ENCODE results near the gene OAF.
"Not testable (repeated sequence)": the region's sequence is repeated elsewhere in the genome, so short reads cannot be mapped to it uniquely, and the experiment has no call there.

Gene OAF

DNA sequence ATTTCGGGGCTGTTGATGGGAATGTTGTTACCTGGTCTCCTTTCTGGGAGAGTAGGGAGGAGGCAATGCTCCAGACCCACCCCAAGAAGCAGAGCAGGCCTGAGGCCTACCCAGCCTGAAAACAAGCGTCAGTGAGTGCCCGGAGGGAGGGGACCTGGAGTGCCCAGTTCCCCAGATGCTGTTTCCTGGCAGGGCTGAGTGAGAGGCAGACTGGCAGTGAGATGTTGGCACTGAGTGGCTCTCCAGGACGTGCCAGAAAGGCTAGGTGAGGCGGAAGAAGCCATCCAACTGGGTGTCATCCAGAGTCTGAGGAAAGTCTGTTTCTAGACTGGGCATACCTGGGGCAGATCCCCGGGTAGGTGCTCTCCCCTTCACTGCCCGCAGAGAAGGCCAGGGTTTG is 30.4 kb downstream of the OAF start:
- DNase-seq (ENCODE audit: low read depth): no peak

GRCh38 chr11:120243221-120243620 is 32.4 kb downstream of the OAF start:
- DNase-seq (ENCODE audit: low read depth): no peak

DNA sequence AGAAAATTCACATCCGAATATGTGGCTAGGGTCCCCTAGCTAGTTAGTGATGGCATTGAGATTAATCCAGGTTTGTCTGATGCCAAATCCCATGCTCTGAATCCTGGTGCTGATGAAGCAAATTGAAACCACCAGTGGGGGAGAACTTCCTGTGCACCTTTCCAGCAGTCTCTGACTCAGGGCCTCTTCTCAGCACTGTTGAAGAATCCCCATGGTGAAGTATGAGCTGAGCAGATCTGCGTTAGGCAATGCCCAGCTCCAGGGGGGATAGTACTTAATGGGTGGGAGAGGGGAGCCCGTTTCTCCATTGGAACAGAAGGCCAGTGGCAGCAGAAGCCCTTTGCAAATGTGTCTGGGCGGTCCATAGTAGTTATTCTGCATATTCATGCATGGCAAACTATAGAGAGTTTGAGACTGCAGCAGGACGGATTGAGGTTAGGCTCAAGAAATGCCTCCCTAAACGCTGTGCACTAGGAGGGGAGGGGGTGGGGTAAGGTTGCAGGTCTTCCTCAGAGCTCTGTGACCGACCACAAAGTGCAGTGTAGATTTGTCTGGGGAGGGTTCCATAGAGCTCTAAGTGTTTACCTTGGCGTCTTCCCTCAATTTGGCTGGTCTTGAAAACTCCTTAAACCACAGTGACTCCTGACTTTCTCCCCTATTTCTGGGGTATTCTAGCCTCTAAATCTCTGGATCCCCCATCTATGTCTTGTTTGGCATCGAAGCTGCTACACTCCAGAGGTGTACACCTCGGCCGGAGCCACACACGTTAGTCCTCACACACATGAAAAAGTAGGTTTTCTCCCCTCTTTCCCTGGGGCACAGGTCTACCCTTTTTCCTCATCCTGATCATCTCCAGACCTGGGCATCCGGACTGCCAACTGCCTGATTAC is 33.9 kb downstream of the OAF start:
- DNase-seq (ENCODE audit: low read depth): peak; percentile 32

- no peak for DNase-seq (ENCODE audit: low read depth)
Measured at GRCh38 chr11:120245434-120245833, 34.6 kb downstream of the OAF start.

DNA sequence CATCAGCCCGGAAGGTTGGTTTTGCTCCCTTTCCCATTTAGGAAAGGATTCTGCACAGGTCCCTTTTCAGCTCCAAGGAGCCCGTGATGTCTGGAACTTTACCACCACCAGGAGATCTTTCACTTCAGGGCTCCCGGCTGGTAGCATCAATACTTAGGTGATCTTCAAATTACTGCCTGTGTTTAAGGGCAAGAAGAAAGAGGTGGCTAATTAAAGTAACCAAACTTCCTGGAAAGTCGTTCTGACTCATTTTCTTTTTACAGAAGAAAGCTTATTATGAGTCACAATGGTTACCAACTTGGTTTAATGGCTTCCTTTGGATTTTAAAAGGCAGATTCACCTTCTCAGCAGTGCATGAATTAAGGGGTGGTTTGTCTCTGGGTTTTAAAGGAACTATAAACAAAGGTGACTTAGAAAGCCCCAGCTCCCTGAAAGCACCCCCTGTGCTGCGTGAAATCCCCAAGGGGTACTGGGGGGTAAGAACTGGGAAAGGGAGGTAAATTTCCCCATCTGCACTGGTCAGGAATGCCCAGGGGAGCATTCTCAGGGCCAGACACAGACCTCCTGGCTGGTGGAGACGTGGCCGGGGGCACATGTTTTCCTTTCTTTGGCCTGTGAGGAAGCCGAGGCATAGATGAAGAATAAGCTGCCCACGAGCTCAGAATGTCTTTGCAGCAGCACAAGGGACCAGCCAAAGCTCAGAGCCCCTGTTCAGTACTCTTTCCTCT is 37.9 kb downstream of the OAF start:
- peak; percentile 39 for DNase-seq (ENCODE audit: low read depth)

DNA sequence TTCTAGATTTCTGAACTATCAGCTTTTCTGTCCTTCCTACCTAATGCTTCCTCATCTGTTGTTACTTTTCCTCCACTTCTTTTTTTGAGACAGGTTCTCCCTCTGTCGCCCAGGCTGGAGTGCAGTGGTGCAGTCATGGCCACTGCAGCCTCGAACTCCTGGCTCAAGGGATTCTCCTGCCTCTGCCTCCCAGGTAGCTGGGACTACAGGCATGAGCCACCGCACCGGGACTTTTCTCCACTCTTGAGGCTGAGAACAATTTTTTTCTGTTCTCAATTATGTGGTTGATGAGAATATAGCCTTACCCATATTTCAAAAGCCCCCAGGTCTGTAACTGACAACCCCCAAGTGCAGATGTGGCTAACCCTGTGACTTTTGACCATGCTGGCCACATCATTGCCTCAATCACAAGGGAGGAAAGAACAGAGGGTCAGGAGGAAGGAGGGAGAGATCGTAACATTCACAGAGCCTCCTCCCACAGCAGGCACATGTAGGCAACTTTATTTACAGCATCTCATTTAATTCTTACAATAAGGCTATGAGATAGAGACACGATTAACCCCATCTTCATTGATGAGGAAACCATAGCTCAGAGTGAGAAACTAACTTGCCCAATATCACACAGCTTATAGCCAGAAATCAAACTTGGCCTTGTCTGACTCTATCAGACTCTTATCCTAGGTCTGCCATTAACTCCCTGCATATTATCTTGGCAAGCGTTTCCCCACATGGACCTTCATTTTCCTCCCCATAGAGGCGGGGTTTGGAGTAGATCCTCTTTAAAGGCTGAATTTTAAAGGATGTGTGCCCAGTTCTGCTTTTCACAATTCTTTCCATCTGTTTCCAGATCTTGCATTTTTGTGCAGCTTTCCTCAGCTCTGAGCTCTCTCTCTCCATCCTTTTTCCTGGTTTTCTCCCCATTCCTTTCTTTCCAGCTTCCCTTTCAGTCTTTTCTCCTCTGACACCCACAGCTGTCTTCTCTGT is 38.7 kb downstream of the OAF start:
- no peak for DNase-seq (ENCODE audit: low read depth)

DNA sequence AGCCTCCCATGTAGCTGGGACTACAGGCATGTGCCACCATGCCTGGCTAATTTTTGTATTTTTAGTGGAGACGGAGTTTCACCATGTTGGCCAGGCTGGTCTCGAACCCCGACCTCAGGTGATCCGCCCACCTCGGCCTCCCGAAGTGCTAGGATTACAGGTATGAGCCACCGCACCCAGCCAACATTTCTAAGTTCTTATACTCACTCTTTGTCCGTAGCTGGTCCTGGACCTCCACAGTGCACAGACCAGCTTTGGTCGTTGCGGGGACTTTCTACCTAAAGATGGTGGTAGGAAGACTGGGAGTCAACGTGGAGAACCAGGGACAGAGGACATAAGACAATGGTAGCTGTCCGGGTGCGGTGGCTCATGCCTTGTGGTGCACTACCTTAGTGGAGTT is 42.5 kb downstream of the OAF start:
- DNase-seq (ENCODE audit: low read depth): not testable (repeated sequence)

- DNase-seq (ENCODE audit: low read depth): no peak
Measured at GRCh38 chr11:120254788-120255518, 44.1 kb downstream of the OAF start.

DNA sequence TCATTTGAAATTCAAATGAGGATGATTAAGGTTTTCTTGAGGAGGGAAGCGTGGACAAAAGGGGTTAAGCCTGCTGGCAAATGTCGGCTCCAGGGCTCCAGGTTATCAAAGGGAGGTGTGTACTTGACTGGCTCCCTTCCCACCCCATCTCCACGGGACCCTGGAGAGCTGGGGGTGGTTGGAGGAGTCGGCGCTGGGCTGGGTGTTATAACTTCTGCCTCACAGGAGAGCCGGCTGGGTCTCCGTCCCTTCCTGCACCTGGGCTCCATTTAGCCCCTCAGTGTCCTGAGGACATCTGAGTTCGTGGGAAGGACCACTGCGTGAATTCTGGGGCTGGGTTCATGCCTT is 44.7 kb downstream of the OAF start:
- DNase-seq (ENCODE audit: low read depth): no peak

GRCh38 chr11:120256178-120256577 is 45.3 kb downstream of the OAF start:
- DNase-seq (ENCODE audit: low read depth): no peak

DNA sequence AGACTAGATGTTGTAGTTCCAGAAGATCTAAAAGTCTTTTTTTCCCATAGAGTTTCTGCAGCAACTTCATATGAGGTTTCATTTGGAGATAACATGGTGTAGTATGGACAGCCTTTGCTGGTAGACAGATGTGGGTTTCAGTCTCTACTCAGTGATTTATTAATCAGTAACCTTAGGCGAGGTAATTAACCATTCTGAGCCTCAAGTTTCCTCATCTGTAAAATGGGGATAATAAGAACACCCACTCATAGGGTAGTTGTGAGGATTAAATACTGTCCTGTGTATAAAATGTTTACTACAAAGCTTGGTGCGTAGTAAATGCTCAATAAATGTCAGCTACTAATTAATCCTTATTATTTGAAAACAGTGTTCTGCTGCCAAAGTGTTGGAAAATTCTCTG is 45.9 kb downstream of the OAF start:
- DNase-seq (ENCODE audit: low read depth): no peak

DNA sequence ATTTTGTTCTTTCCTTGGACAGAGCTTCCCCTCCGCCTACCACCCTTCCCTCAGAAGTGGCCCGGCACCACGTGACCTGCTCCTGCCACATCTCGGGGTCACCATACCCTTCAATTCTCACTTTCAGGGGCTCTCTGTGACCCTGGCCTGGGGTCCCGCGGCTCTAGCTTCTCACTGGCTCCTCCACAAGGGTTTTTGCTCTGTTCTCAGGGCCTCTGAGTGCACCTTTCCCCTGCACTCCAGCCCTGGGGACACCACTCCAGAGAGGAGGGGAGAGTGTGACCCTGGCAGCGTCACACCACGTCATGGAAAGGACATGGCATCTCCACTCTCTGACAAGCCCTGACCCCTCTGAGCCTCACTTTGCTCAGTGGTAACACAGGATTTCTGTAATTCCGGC is 46.5 kb downstream of the OAF start:
- no peak for DNase-seq (ENCODE audit: low read depth)

GRCh38 chr11:120258661-120259060 is 47.8 kb downstream of the OAF start:
- no peak for DNase-seq (ENCODE audit: low read depth)

DNA sequence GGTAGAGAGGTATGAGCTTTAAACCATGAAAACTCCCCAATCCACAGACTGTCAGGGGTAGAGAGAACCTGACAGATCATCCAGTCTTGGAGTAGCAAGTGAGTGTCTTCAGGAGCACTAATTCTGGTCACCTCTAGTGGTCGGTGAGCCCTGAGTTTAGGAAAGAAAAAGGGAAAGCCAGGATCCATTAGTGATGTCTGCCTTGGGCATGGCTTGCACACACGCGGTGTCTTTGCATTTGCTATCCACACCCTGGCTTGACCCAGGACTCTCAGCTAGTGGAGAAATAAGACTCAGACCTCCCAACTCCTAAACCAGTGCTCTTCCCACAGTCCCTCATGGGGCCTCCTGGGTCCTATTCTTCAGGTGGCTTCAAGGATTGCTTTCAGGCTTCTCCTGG is 48.4 kb downstream of the OAF start:
- no peak for DNase-seq (ENCODE audit: low read depth)

GRCh38 chr11:120259988-120260565 is 49.2 kb downstream of the OAF start:
- no peak for DNase-seq (ENCODE audit: low read depth)

DNA sequence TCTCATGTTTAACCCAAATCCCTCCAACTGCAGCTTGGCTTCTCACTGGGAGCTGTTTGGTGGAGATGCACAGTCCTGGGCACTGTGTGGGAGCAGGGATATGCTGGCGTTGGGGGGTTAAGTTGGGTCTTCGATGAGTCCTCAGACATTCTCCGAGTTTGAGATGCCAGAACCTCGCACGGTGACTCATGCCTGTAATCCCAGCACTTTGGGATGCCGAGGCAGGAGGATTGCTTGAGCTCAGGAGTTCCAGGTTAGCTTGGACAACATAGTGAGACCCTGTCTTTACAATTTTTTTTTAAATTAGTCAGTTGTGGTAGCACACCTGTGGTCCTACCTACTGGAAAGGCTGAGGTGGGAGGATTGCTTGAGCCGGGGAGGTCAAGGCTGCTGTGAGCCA is 49.8 kb downstream of the OAF start:
- no peak for DNase-seq (ENCODE audit: low read depth)

- no peak for DNase-seq (ENCODE audit: low read depth)
Measured at GRCh38 chr11:120261321-120261720, 50.5 kb downstream of the OAF start.

GRCh38 chr11:120261931-120262330 is 51.1 kb downstream of the OAF start:
- DNase-seq (ENCODE audit: low read depth): no peak

DNA sequence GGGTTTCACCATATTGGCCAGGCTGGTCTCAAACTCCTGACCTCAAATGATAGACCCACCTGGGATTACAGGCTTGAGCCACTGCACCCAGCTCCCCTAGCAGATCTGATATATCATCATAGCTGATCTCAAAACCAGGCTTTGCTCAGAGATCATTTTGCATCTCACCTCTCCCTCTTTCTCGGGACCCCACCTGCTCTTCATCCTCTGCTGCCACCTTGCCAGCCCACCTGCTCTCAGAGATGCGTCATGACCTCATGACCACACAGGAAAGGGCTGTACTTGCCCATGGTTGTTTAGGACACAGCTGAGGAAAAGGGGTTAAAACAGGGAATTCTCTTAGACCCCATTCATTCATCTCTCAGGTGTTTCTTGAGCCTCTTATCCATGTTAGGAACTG is 56.5 kb downstream of the OAF start:
- no peak for DNase-seq (ENCODE audit: low read depth)

GRCh38 chr11:120268686-120269085 is 57.9 kb downstream of the OAF start:
- no peak for DNase-seq (ENCODE audit: low read depth)

GRCh38 chr11:120270386-120270785 is 59.6 kb downstream of the OAF start:
- no peak for DNase-seq (ENCODE audit: low read depth)
